ENCODE data around the gene LRP4. TPM values are rescaled to one million over a fixed set of nuclear protein-coding genes. Genes with fewer than 3 reads are reported as not detected.
A peak's percentile ranks its signal among the peaks of the same experiment; 100 is the strongest.

Gene LRP4
- total and polyA plus RNA-seq, 2 of the 13 experiments (the other 11 are each of a cell fraction or from before 2014, with no cell fraction given), result 4.7 to 13.3 TPM

GRCh38 chr11:46845740-46846509 is 72.4 kb downstream of the LRP4 start, which contains the start of gene CKAP5 (continued):
- TF ChIP-seq AHDC1 (CRISPR knock-in tag; IDR thresholded peaks at IDR 0.05; ENCODE audit: borderline replicate concordance) (peak; percentile 41; the same call in 1 of the 2 replicates), KLF16 (CRISPR knock-in tag; IDR thresholded peaks at IDR 0.05) (peak in 1 of 2 experiments; percentile 86; a peak in 2 of 4 replicates), ZNF773 (CRISPR knock-in tag; IDR thresholded peaks at IDR 0.05; ENCODE audit: borderline replicate concordance) (no peak), ZNF180 (CRISPR knock-in tag; IDR thresholded peaks at IDR 0.05; ENCODE audit: borderline replicate concordance, low read depth) (no peak), TRIM24 (CRISPR knock-in tag; IDR thresholded peaks at IDR 0.05) (no peak), ZBTB7A (CRISPR knock-in tag; IDR thresholded peaks at IDR 0.05) (peak; percentile 63; the same call in 1 of the 2 replicates), ZFP62 (CRISPR knock-in tag; IDR thresholded peaks at IDR 0.05) (no peak), DBP (CRISPR knock-in tag; IDR thresholded peaks at IDR 0.05; ENCODE audit: not compliant biosample characterization) (no peak), RBFOX2 (IDR thresholded peaks at IDR 0.05; ENCODE audit: low read depth, low read length) (peak; percentile 91), ZNF280D (CRISPR knock-in tag; IDR thresholded peaks at IDR 0.05) (0 out of 2 replicates have a peak, but pooled peaks have one; percentile 21), HOXD1 (CRISPR knock-in tag; IDR thresholded peaks at IDR 0.05) (no peak), SALL2 (CRISPR knock-in tag; IDR thresholded peaks at IDR 0.05) (no peak), ZBTB43 (CRISPR knock-in tag; conservative IDR thresholded peaks at IDR 0.05) (no peak), HNF4G (IDR thresholded peaks at IDR 0.05; ENCODE audit: borderline replicate concordance, low read depth, low read length) (peak; percentile 17; the same call in 1 of the 2 replicates), HNF4G (CRISPR knock-in tag; IDR thresholded peaks at IDR 0.05; ENCODE audit: borderline replicate concordance, low read depth) (no peak), KAT8 (CRISPR knock-in tag; IDR thresholded peaks at IDR 0.05) (peak; percentile 87), ZNF782 (CRISPR knock-in tag; IDR thresholded peaks at IDR 0.05; ENCODE audit: borderline replicate concordance) (no peak), ZIK1 (CRISPR knock-in tag; IDR thresholded peaks at IDR 0.05; ENCODE audit: borderline replicate concordance, low read depth) (peak; percentile 85; the same call in 1 of the 2 replicates)

All from HepG2 (cell line).